SU-DHL-6 (cell line): ENCODE data around the gene FCHSD2.
"Not testable (repeated sequence)": the region's sequence is repeated elsewhere in the genome, so short reads cannot be mapped to it uniquely, and the experiment has no call there.

Source experiments
- H2AFZ ChIP-seq: fragments of 200-600 bp; sonication (generic); 2 replicates; pipeline ENCODE4 v1.6.1; 2014; ENCODE audit warnings: low read depth, mild to moderate bottlenecking, moderate library complexity, mixed read lengths, antibody characterized with exemption, low read length; ENCODE audit not compliant: severe bottlenecking
- H3F3A ChIP-seq: fragments of 200-600 bp; shearing (Covaris generic); 2 replicates; pipeline ENCODE4 v1.6.0; 2016; ENCODE audit warnings: antibody characterized with exemption, mild to moderate bottlenecking; ENCODE audit not compliant: insufficient read depth
- H3K27ac ChIP-seq: fragments of 200-600 bp; sonication (generic); 2 replicates; pipeline ENCODE4 v1.5.1; 2016; ENCODE audit warnings: low read depth, mild to moderate bottlenecking, low read length, moderate library complexity, mixed read lengths
- H3K27me3 ChIP-seq: fragments of 200-600 bp; sonication (generic), shearing (Covaris generic); 2 replicates; pipeline ENCODE4 v1.6.0; 2014; ENCODE audit warnings: mild to moderate bottlenecking, low read length
- H3K36me3 ChIP-seq: fragments of 200-600 bp; sonication (generic); 2 replicates; pipeline ENCODE4 v1.6.1; 2014; ENCODE audit warnings: mild to moderate bottlenecking, low read length, mixed read lengths
- H3K4me2 ChIP-seq: fragments of 300-600, 200-600 bp; shearing (Covaris generic), sonication (generic); 2 replicates; pipeline ENCODE4 v1.6.0; 2014; ENCODE audit warnings: low read length, low read depth, mild to moderate bottlenecking; ENCODE audit not compliant: poor library complexity, severe bottlenecking
- H3K4me3 ChIP-seq: fragments of 200-600 bp; sonication (generic); 2 replicates; pipeline ENCODE4 v1.5.1; 2014; ENCODE audit warnings: antibody characterized with exemption, low read length, mild to moderate bottlenecking, mixed read lengths; ENCODE audit not compliant: insufficient read depth, poor library complexity, severe bottlenecking
- H3K79me2 ChIP-seq: fragments of 200-600 bp; sonication (generic); 2 replicates; pipeline ENCODE4 v1.6.1; 2014; ENCODE audit warnings: mild to moderate bottlenecking, low read length, moderate library complexity; ENCODE audit not compliant: insufficient read depth
- H3K9ac ChIP-seq: fragments of 200-600 bp; sonication (generic); 2 replicates; pipeline ENCODE4 v1.7.0; 2014; ENCODE audit warnings: mild to moderate bottlenecking, low read length
- H3K9me2 ChIP-seq: fragments of 200-600 bp; sonication (generic); replicated peaks from 2 replicates; pipeline ENCODE4 v1.6.1; 2014; ENCODE audit warnings: low read length; ENCODE audit not compliant: insufficient read depth
- H3K9me3 ChIP-seq: fragments of 200-600 bp; sonication (generic); 2 replicates; pipeline ENCODE4 v1.6.1; 2014; ENCODE audit warnings: low read length, mixed read lengths; ENCODE audit not compliant: insufficient read depth
- H4K20me1 ChIP-seq: fragments of 200-600 bp; sonication (generic); 2 replicates; pipeline ENCODE4 v1.6.1; 2014; ENCODE audit warnings: low read depth, mild to moderate bottlenecking, antibody characterized with exemption, low read length, moderate library complexity, mixed read lengths
- EZH2phosphoT487 ChIP-seq: fragments of 200-600 bp; sonication (generic), shearing (Covaris generic); conservative IDR thresholded peaks from 2 replicates; pipeline ENCODE4 v1.6.1; 2018; ENCODE audit warnings: mild to moderate bottlenecking, antibody characterized with exemption, low read length, moderate library complexity, mixed read lengths
- TF ChIP-seq, protein P1 (sequence below): fragments of 200-600 bp; sonication (generic); IDR thresholded peaks from one replicate; pipeline ENCODE4 v1.5.1; 2017; ENCODE audit warnings: antibody characterized with exemption, mild to moderate bottlenecking, low read length, moderate library complexity; ENCODE audit not compliant: insufficient read depth, poor library complexity, severe bottlenecking

The FCHSD2 gene

DNA sequence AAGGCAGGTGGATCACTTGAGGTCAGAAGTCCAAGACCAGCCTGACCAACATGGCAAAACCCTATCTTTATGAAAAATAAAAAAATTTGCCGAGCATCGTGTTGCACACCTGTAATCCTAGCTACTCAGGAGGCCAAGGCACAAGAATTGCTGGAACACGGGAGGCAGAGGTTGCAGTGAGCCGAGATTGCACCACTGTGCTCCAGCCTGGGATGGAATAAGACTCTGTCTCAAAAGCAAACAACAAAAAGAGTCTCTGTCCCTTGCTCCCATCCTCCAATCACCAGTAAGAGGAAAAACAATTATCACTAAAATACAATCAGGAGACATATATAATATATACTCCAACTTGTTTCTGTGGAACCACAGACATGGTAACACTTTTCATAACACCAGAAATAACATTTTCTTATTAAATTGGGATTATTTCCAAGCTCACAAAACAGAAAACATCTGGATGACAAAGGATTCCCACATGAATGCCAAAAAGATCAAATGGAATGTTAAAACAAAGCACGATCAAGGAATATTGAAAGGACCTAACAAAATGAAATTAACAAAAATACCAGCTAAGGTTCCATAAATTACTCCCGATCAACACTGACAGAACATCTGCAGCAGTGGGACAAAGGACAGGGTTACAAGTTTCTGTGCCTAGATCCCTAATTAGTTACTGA lies 15.2 kb downstream of the FCHSD2 start:
- Histone ChIP-seq H3K79me2 (peaks cover 98% of the 10 kb centered on the region), H3F3A (peaks cover 17% of the 10 kb centered on the region; the same call in 1 of the 2 replicates), H3K27ac (no peak overlapping the region), H3K4me3 (no peak overlapping the region), H3K9me2 (no peaks in the 10 kb centered on the region), H3K4me2 (no peak overlapping the region), H2AFZ (no peak overlapping the region), H3K9me3 (no peaks in the 10 kb centered on the region), H3K9ac (no peak overlapping the region), H4K20me1 (peaks cover 33% of the 10 kb centered on the region), H3K27me3 (no peaks in the 10 kb centered on the region), H3K36me3 (peaks cover 67% of the 10 kb centered on the region)
- TF ChIP-seq, protein P1, sequence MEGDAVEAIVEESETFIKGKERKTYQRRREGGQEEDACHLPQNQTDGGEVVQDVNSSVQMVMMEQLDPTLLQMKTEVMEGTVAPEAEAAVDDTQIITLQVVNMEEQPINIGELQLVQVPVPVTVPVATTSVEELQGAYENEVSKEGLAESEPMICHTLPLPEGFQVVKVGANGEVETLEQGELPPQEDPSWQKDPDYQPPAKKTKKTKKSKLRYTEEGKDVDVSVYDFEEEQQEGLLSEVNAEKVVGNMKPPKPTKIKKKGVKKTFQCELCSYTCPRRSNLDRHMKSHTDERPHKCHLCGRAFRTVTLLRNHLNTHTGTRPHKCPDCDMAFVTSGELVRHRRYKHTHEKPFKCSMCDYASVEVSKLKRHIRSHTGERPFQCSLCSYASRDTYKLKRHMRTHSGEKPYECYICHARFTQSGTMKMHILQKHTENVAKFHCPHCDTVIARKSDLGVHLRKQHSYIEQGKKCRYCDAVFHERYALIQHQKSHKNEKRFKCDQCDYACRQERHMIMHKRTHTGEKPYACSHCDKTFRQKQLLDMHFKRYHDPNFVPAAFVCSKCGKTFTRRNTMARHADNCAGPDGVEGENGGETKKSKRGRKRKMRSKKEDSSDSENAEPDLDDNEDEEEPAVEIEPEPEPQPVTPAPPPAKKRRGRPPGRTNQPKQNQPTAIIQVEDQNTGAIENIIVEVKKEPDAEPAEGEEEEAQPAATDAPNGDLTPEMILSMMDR, result no peak
- no peak for TF ChIP-seq EZH2phosphoT487

DNA sequence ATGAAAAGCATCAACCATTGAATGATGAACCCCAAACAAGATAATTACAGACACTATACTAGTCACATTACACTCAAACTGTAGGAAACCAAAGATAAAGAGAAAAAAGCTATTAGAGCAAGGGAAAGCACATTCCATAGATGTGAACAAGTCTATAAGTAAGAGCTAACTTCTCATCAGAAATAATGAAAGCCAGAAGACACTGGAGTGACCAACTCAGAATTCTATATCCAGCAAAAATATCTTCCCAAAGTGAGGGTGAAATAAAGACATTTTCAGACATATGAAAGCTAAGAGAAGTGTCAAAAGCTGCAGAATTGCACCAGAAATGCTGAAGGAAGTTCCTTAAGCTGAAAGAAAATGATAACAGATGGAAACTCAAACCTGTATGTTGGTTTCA lies 17.3 kb downstream of the FCHSD2 start:
- Histone ChIP-seq H2AFZ (no peak overlapping the region), H3K79me2 (peaks cover 98% of the 10 kb centered on the region), H4K20me1 (peaks cover 37% of the 10 kb centered on the region), H3K4me3 (no peak overlapping the region), H3K9me3 (no peaks in the 10 kb centered on the region), H3K9ac (no peak overlapping the region), H3F3A (peaks cover 14% of the 10 kb centered on the region; the same call in 1 of the 2 replicates), H3K27ac (no peak overlapping the region), H3K27me3 (no peaks in the 10 kb centered on the region), H3K36me3 (peaks cover 68% of the 10 kb centered on the region), H3K9me2 (no peaks in the 10 kb centered on the region), H3K4me2 (no peak overlapping the region)
- TF ChIP-seq, protein P1, result no peak
- TF ChIP-seq EZH2phosphoT487, result no peak

DNA sequence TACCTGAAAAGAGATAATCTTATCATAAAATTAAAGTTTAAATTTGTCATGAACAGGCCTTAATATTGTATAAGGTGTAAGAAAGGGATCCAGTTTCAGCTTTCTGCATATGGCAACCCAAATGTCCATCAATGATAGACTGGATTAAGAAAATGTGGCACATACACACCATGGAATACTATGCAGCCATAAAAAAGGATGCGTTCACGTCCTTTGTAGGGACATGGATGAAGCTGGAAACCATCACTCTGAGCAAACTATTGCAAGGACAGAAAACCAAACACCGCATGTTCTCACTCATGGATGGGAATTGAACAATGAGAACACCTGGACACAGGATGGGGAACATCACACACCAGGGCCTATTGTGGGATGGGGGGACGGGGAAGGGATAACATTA lies 18.2 kb downstream of the FCHSD2 start:
- not testable (repeated sequence) for H3K9me2 ChIP-seq, H3K27ac ChIP-seq, H2AFZ ChIP-seq, H3K9me3 ChIP-seq, H3K9ac ChIP-seq, H3K4me3 ChIP-seq, H3K27me3 ChIP-seq, H3K4me2 ChIP-seq
- Histone ChIP-seq H4K20me1 (peaks cover 37% of the 10 kb centered on the region), H3F3A (peaks cover 14% of the 10 kb centered on the region; the same call in 1 of the 2 replicates), H3K36me3 (peaks cover 68% of the 10 kb centered on the region), H3K79me2 (peaks cover 98% of the 10 kb centered on the region)

DNA sequence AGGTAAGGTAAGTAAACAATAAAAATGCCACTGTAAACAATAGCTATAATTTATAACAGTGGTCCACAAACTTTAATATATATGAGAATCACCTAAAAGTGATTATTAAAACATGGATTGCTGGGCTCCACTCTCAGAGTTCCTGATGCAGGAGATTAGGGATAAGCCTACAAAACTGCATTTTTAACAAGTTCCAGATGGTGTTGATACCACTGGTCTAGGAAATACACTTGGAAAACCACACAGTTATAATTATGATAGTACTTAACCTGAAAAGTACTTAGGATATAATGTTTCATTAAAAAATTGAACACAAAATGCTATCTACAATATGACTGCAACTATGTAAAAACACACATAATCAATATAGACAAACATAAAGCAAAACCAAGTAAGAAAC lies 20.4 kb downstream of the FCHSD2 start:
- Histone ChIP-seq H4K20me1 (peaks cover 46% of the 10 kb centered on the region), H3K36me3 (peaks cover 67% of the 10 kb centered on the region), H3K4me2 (no peak overlapping the region), H3F3A (peaks cover 5% of the 10 kb centered on the region; the same call in 1 of the 2 replicates), H3K27ac (no peak overlapping the region), H3K27me3 (no peaks in the 10 kb centered on the region), H3K4me3 (no peak overlapping the region), H3K9ac (no peak overlapping the region), H3K79me2 (peaks cover 98% of the 10 kb centered on the region), H3K9me3 (no peaks in the 10 kb centered on the region), H3K9me2 (no peaks in the 10 kb centered on the region), H2AFZ (no peak overlapping the region)
- no peak for TF ChIP-seq EZH2phosphoT487
- TF ChIP-seq, protein P1, result no peak
